Measurements from ENCODE around the gene GASK1A. TPM values are rescaled to one million over a fixed set of nuclear protein-coding genes. Genes with fewer than 3 reads are reported as not detected.

The GASK1A gene
- total RNA-seq, 1 donor from 2014 or later, result 5.9 TPM

DNA sequence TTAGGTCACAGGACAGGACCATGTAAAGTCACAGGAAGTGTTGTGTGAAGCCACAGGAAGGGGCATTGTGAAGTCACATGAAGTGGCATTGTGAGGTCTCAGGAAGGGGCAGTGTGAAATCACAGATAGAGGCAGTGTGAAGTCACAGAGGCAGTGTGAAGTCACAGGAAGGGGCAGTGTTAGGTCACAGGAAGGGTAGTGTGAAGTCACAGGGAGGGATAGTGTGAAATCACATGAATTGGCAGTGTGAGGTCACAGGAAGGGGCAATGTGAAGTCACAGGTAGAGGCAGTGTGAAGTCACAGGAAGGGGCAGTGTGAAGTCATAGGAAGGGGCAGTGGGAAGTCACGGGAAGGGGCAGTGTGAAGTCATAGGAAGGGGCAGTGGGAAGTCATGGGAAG is 37.9 kb downstream of the GASK1A start:
- Histone ChIP-seq H3K4me1 (no peaks in the 10 kb centered on the region), H3K36me3 (no peaks in the 10 kb centered on the region), H3K9me3 (peaks cover 7% of the 10 kb centered on the region), H3K27ac (peak overlapping the region; percentile 14), H3K4me3 (no peak overlapping the region), H3K27me3 (ENCODE audit: low read depth) (no peaks in the 10 kb centered on the region)
- ATAC-seq, result no peak
- TF ChIP-seq, protein P1, sequence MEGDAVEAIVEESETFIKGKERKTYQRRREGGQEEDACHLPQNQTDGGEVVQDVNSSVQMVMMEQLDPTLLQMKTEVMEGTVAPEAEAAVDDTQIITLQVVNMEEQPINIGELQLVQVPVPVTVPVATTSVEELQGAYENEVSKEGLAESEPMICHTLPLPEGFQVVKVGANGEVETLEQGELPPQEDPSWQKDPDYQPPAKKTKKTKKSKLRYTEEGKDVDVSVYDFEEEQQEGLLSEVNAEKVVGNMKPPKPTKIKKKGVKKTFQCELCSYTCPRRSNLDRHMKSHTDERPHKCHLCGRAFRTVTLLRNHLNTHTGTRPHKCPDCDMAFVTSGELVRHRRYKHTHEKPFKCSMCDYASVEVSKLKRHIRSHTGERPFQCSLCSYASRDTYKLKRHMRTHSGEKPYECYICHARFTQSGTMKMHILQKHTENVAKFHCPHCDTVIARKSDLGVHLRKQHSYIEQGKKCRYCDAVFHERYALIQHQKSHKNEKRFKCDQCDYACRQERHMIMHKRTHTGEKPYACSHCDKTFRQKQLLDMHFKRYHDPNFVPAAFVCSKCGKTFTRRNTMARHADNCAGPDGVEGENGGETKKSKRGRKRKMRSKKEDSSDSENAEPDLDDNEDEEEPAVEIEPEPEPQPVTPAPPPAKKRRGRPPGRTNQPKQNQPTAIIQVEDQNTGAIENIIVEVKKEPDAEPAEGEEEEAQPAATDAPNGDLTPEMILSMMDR (IDR thresholded peaks at IDR 0.05), result no peak
- intact Hi-C loops (cut with DNase I), result no loop called here
- no peak for DNase-seq

DNA sequence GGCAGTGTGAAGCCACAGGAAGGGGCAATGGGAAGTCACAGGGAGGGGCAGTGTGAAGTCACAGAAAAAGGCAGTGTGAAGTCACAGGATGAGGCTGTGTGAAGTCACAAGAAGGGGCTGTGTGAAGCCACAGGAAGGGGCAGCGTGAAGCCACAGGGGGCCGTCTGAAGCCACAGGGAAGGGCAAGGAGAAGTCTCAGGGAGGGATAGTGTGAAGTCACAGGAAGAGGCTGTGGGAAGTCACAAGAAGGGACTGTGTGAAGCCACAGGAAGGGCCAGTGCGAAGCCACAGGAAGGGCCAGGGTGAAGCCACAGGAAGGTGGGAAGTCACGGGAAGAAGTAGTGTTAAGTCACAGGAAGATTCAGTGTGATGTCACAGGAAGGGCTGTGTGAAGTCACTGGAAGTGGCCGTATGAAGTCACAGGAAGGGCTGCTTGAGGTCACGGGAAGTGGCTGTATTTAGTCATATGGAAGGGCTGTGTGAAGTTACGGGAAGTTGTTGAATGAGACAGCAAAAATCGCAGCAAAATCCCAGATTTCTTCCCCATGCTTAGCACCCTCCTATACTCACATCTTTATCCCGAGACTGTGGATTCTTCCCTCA is 38.6 kb downstream of the GASK1A start:
- TF ChIP-seq, protein P1 (IDR thresholded peaks at IDR 0.05), result no peak
- Histone ChIP-seq H3K9me3 (peaks cover 7% of the 10 kb centered on the region), H3K27me3 (ENCODE audit: low read depth) (no peaks in the 10 kb centered on the region), H3K27ac (no peak overlapping the region), H3K4me3 (no peak overlapping the region), H3K4me1 (no peaks in the 10 kb centered on the region), H3K36me3 (no peaks in the 10 kb centered on the region)
- intact Hi-C loops (cut with DNase I), result no loop called here
- DNase-seq (no peak), ATAC-seq (no peak)

GRCh38 chr3:43018246-43018645 is 39.1 kb downstream of the GASK1A start:
- TF ChIP-seq, protein P1 (IDR thresholded peaks at IDR 0.05), result no peak
- H3K4me3 ChIP-seq, result no peak overlapping the region
- peaks cover 7% of the 10 kb centered on the region for H3K9me3 ChIP-seq
- intact Hi-C loops (cut with DNase I), result no loop called here
- DNase-seq, result no peak
- H3K36me3 ChIP-seq, result no peaks in the 10 kb centered on the region
- H3K4me1 ChIP-seq, result no peaks in the 10 kb centered on the region
- H3K27me3 ChIP-seq (ENCODE audit: low read depth), result no peaks in the 10 kb centered on the region
- no peak for ATAC-seq
- no peak overlapping the region for H3K27ac ChIP-seq

GRCh38 chr3:43019006-43019809 is 40.1 kb downstream of the GASK1A start:
- no peak for ATAC-seq
- intact Hi-C loops (cut with DNase I), result no loop called here
- no peak overlapping the region for H3K4me3 ChIP-seq
- H3K27ac ChIP-seq, result no peak overlapping the region
- no peaks in the 10 kb centered on the region for H3K27me3 ChIP-seq (ENCODE audit: low read depth)
- DNase-seq, result no peak
- peaks cover 7% of the 10 kb centered on the region for H3K9me3 ChIP-seq
- TF ChIP-seq, protein P1 (IDR thresholded peaks at IDR 0.05), result no peak
- H3K36me3 ChIP-seq, result no peaks in the 10 kb centered on the region
- no peaks in the 10 kb centered on the region for H3K4me1 ChIP-seq

- H3K27ac ChIP-seq, result no peak overlapping the region
- H3K4me3 ChIP-seq, result no peak overlapping the region
Measured at GRCh38 chr3:43019826-43020225, 40.7 kb downstream of the GASK1A start.

More at GRCh38 chr3:43019826-43020225, 40.7 kb downstream of the GASK1A start:
- H3K36me3 ChIP-seq, result no peaks in the 10 kb centered on the region
- intact Hi-C loops (cut with DNase I), result no loop called here
- ATAC-seq, result no peak
- TF ChIP-seq, protein P1 (IDR thresholded peaks at IDR 0.05), result no peak
- H3K4me1 ChIP-seq, result no peaks in the 10 kb centered on the region
- H3K9me3 ChIP-seq, result peaks cover 5% of the 10 kb centered on the region
- no peak for DNase-seq
- H3K27me3 ChIP-seq (ENCODE audit: low read depth), result no peaks in the 10 kb centered on the region

All from lower lobe of right lung (tissue), 2 donors.